BLaER1 treated with 17β-estradiol and CSF1 and Interleukin-3, amounts not matched to agents 10 nM and 100 nM (cell line): Measurements from ENCODE around the gene LRFN4.

Source experiments
- H3K27ac ChIP-seq, 11 experiments: shearing (Covaris generic); formaldehyde crosslinking; 2 replicates each; pipeline ENCODE4 v1.8.1; 2022
- H3K27me3 ChIP-seq, 11 experiments: shearing (Covaris generic); formaldehyde crosslinking; 2 replicates each; pipeline ENCODE4 v1.8.1; 2022
- H3K36me3 ChIP-seq, 11 experiments: shearing (Covaris generic); formaldehyde crosslinking; 2 replicates each; pipeline ENCODE4 v1.8.1; 2022
- H3K4me1 ChIP-seq, 10 experiments: shearing (Covaris generic); formaldehyde crosslinking; 2 replicates each; pipeline ENCODE4 v1.8.1; 2022
- H3K4me2 ChIP-seq, 11 experiments: shearing (Covaris generic); formaldehyde crosslinking; 2 replicates each; pipeline ENCODE4 v1.8.1; 2022
- H3K4me3 ChIP-seq, 10 experiments: shearing (Covaris generic); formaldehyde crosslinking; 2 replicates each; pipeline ENCODE4 v1.8.1; 2022
- H3K9ac ChIP-seq, 11 experiments: shearing (Covaris generic); formaldehyde crosslinking; 2 replicates each; pipeline ENCODE4 v1.8.1; 2022
- H3K9me3 ChIP-seq, 11 experiments: shearing (Covaris generic); formaldehyde crosslinking; replicated peaks in 1 of 11; 2 replicates each; pipeline ENCODE4 v1.8.1; 2022
- H4K20me1 ChIP-seq, 11 experiments: shearing (Covaris generic); formaldehyde crosslinking; 2 replicates each; pipeline ENCODE4 v1.8.1; 2022
- Cebpa-rat ChIP-seq, 11 experiments: shearing (Covaris generic); IDR thresholded peaks; 2 replicates each; pipeline ENCODE4 v1.8.1; 2022

Gene LRFN4

DNA sequence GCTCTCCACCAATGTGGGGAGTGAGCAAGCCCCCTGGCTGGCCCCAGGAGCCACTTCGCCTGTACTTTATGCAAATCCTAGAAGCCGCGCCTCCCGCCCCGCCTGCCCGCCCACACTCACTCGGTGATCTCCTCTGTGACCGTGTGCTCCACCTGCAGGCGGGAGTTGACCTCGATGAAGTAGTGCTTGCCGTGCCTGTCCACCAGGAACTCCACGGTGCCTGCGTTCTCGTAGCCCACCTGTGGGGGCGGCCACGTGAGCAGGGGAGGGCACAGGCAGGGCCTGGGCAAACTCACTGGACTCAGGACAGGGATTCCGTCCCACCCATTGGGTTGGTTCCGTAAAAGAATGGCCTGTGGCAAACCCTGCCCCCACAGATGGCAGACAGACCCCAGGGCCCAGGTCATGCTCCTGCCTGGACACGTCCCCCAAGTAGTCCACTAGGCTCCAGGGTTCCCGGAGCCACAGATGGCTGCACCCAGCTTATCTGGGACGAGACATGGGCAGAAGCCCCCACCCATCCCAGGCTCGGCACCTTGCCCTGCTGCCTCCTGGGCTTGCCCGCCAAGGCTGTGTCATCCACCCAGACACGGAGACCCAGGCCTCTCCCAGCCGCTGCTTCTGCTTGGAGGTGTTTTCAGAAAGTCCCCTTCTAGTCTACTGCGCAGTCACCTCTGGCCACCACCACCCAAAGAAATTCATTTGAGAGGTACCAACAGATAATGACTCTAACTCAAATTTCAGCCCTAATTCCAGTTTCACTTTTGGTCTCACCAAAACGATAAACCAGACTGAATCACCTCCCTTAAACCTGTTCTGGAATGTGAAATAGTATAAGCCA lies 12.1 kb downstream of the LRFN4 start:
- H3K4me2 ChIP-seq = peak overlapping the region; percentile 2 to 61 (median 32); a peak in 16 of 22 replicates
- peaks cover 0 to 45% (median 12%) of the 10 kb centered on the region in 11 experiments; a peak in 11 of 22 replicates for H3K36me3 ChIP-seq
- no peak overlapping the region for H3K4me3 ChIP-seq
- H3K9ac ChIP-seq = peak overlapping the region in 1 of 11 experiments; percentile 30; a peak in 2 of 22 replicates
- TF ChIP-seq Cebpa-rat (IDR thresholded peaks at IDR 0.05) = no peak
- no peaks in the 10 kb centered on the region for H3K27me3 ChIP-seq
- peaks cover 0 to 17% (median 0%) of the 10 kb centered on the region in 11 experiments; a peak in 4 of 22 replicates for H4K20me1 ChIP-seq
- no peak overlapping the region for H3K27ac ChIP-seq
- peaks cover 15 to 25% (median 20%) of the 10 kb centered on the region in 10 experiments; a peak in 19 of 20 replicates for H3K4me1 ChIP-seq
- H3K9me3 ChIP-seq = no peaks in the 10 kb centered on the region

GRCh38 chr11:66869567-66869870 lies 12.7 kb downstream of the LRFN4 start:
- TF ChIP-seq Cebpa-rat (IDR thresholded peaks at IDR 0.05) = no peak

DNA sequence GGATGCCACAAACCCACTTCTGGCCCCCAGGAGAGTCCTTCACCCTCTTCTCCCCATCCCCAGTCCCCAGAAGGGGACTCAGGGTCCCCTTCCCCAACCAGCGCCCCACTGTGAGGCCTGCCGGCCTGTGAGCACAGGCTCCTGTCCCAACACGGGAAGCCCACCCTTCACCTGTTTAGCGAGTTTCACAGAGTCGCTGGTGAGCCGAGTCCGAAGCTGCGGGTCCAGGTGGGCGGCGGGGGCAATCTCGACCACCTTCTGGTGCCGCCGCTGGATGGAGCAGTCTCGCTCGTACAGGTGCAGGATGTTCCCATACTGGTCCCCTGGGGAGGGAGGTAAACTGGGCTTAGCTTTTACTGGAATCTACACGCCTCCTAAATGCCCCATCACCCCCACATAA lies 13.3 kb downstream of the LRFN4 start:
- Histone ChIP-seq H3K9me3 (no peaks in the 10 kb centered on the region), H4K20me1 (peaks cover 0 to 7% (median 0%) of the 10 kb centered on the region in 11 experiments; a peak in 2 of 22 replicates), H3K27me3 (no peaks in the 10 kb centered on the region), H3K4me3 (no peak overlapping the region), H3K9ac (no peak overlapping the region), H3K4me1 (peaks cover 17 to 25% (median 22%) of the 10 kb centered on the region in 10 experiments), H3K27ac (no peak overlapping the region), H3K36me3 (peaks cover 0 to 43% (median 12%) of the 10 kb centered on the region in 11 experiments; a peak in 11 of 22 replicates), H3K4me2 (no peak overlapping the region)
- no peak for TF ChIP-seq Cebpa-rat (IDR thresholded peaks at IDR 0.05)

More at GRCh38 chr11:66869567-66869870, 12.7 kb downstream of the LRFN4 start:
- Histone ChIP-seq H3K4me2 (no peak overlapping the region), H3K27ac (no peak overlapping the region), H3K9ac (no peak overlapping the region), H4K20me1 (peaks cover 0 to 12% (median 0%) of the 10 kb centered on the region in 11 experiments; a peak in 2 of 22 replicates), H3K4me3 (no peak overlapping the region), H3K27me3 (no peaks in the 10 kb centered on the region), H3K4me1 (peaks cover 15 to 25% (median 19%) of the 10 kb centered on the region in 10 experiments), H3K36me3 (peaks cover 0 to 43% (median 12%) of the 10 kb centered on the region in 11 experiments; a peak in 11 of 22 replicates), H3K9me3 (no peaks in the 10 kb centered on the region)

GRCh38 chr11:66870616-66871520 lies 14.0 kb downstream of the LRFN4 start:
- Histone ChIP-seq H4K20me1 (peaks cover 0 to 7% (median 0%) of the 10 kb centered on the region in 11 experiments; a peak in 4 of 22 replicates), H3K27ac (no peak overlapping the region), H3K4me3 (no peak overlapping the region), H3K9ac (no peak overlapping the region), H3K36me3 (peaks cover 0 to 43% (median 12%) of the 10 kb centered on the region in 11 experiments; a peak in 11 of 22 replicates), H3K4me2 (no peak overlapping the region), H3K9me3 (no peaks in the 10 kb centered on the region), H3K4me1 (peaks cover 25 to 31% (median 29%) of the 10 kb centered on the region in 10 experiments), H3K27me3 (no peaks in the 10 kb centered on the region)
- no peak for TF ChIP-seq Cebpa-rat (IDR thresholded peaks at IDR 0.05)

- Histone ChIP-seq H3K4me3 (no peak overlapping the region), H3K9ac (0 out of 22 replicates have a peak overlapping the region, but pooled peaks of 1 of the 11 experiments have one; percentile 8), H3K9me3 (no peaks in the 10 kb centered on the region)
Measured at GRCh38 chr11:66871521-66871901, 14.6 kb downstream of the LRFN4 start.

GRCh38 chr11:66874232-66874631 lies 17.4 kb downstream of the LRFN4 start:
- no peak overlapping the region for H3K4me3 ChIP-seq
- no peak for TF ChIP-seq Cebpa-rat (IDR thresholded peaks at IDR 0.05)
- no peaks in the 10 kb centered on the region for H3K27me3 ChIP-seq
- peaks cover 0 to 28% (median 12%) of the 10 kb centered on the region in 11 experiments; a peak in 11 of 22 replicates for H3K36me3 ChIP-seq
- peak overlapping the region in 1 of 11 experiments; percentile 48; a peak in 1 of 22 replicates for H3K9ac ChIP-seq
- no peak overlapping the region for H3K27ac ChIP-seq
- H3K4me1 ChIP-seq = peaks cover 26 to 41% (median 36%) of the 10 kb centered on the region in 10 experiments
- H3K4me2 ChIP-seq = peak overlapping the region in 9 of 11 experiments; percentile 46 to 73 (median 67); a peak in 14 of 22 replicates
- H4K20me1 ChIP-seq = peaks cover 0 to 40% (median 5%) of the 10 kb centered on the region in 11 experiments; a peak in 9 of 22 replicates
- no peaks in the 10 kb centered on the region for H3K9me3 ChIP-seq

More at GRCh38 chr11:66871521-66871901, 14.6 kb downstream of the LRFN4 start:
- peaks cover 0 to 13% (median 0%) of the 10 kb centered on the region in 11 experiments; a peak in 5 of 22 replicates for H4K20me1 ChIP-seq
- no peak overlapping the region for H3K27ac ChIP-seq
- no peak overlapping the region for H3K4me2 ChIP-seq
- H3K27me3 ChIP-seq = no peaks in the 10 kb centered on the region
- H3K36me3 ChIP-seq = peaks cover 0 to 43% (median 12%) of the 10 kb centered on the region in 11 experiments; a peak in 11 of 22 replicates
- TF ChIP-seq Cebpa-rat (IDR thresholded peaks at IDR 0.05) = no peak
- peaks cover 28 to 38% (median 35%) of the 10 kb centered on the region in 10 experiments for H3K4me1 ChIP-seq

GRCh38 chr11:66875378-66875777 lies 18.5 kb downstream of the LRFN4 start:
- no peak for TF ChIP-seq Cebpa-rat (IDR thresholded peaks at IDR 0.05)
- no peak overlapping the region for H3K4me3 ChIP-seq
- no peaks in the 10 kb centered on the region for H3K27me3 ChIP-seq
- peaks cover 0 to 17% (median 7%) of the 10 kb centered on the region in 11 experiments; a peak in 11 of 22 replicates for H3K36me3 ChIP-seq
- H3K4me1 ChIP-seq = peaks cover 38 to 52% (median 46%) of the 10 kb centered on the region in 10 experiments
- H3K4me2 ChIP-seq = peak overlapping the region; percentile 45 to 73 (median 67)
- no peaks in the 10 kb centered on the region for H3K9me3 ChIP-seq
- H3K27ac ChIP-seq = no peak overlapping the region; a peak in 2 of 22 replicates
- peak overlapping the region in 8 of 11 experiments; percentile 6 to 53 (median 45); a peak in 8 of 22 replicates for H3K9ac ChIP-seq
- H4K20me1 ChIP-seq = peaks cover 0 to 52% (median 10%) of the 10 kb centered on the region in 11 experiments; a peak in 11 of 22 replicates

DNA sequence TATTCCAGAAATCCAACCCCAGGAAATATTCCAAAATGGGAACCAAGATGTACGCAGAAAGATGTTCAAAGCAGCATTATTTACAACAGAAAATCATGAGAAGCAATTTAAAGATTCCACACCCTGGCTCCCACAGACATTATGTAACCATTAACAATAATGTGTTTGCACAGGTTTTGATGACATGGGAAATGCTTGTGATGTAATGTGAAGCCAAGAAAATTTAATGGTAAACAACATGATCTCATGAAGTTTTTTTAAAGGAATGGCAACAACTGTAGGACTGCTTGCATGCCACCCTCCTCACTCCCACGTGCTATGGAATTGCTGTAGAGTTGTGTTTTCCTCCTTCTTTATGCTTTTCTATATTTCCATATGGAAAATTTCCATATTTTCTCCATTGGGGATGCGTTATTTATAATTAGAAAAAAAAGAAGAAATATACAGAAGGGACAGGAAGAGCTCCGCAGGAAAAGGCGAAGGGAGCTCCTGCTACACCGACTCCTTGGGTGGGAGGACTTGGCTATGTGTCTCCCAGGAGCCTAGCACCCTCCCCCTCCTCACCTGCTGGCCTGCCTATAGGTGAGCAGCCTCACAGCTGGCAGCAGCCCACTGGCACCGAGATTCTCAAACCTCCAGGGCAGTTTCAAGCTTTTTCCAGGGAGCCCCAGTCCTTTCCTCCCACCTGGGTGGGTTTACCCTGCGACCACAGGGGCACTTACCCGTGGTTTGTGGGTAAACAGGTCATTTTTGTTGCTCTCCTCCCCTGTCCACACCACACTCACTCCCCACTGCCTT lies 20.9 kb downstream of the LRFN4 start:
- TF ChIP-seq Cebpa-rat (IDR thresholded peaks at IDR 0.05) = no peak
- Histone ChIP-seq H3K27ac (no peak overlapping the region), H3K36me3 (no peaks in the 10 kb centered on the region), H3K27me3 (no peaks in the 10 kb centered on the region), H3K4me2 (no peak overlapping the region), H3K9ac (0 out of 22 replicates have a peak overlapping the region, but pooled peaks of 2 of the 11 experiments have one; percentile 11 to 29), H3K4me1 (peaks cover 60 to 74% (median 66%) of the 10 kb centered on the region in 10 experiments), H3K9me3 (no peaks in the 10 kb centered on the region), H4K20me1 (peaks cover 0 to 76% (median 18%) of the 10 kb centered on the region in 11 experiments; a peak in 14 of 22 replicates), H3K4me3 (no peak overlapping the region)
